ENCODE measurements around the gene SPAM1.
"Not testable (repeated sequence)": the region's sequence is repeated elsewhere in the genome, so short reads cannot be mapped to it uniquely, and the experiment has no call there.

Gene SPAM1

GRCh38 chr7:123961771-123962170 is 36.7 kb downstream of the SPAM1 start:
- no peak for DNase-seq

- no peak for DNase-seq
Observed at GRCh38 chr7:123966936-123967335, 41.9 kb downstream of the SPAM1 start.

- no peak for DNase-seq
Observed at GRCh38 chr7:123972045-123972444, 47.0 kb downstream of the SPAM1 start.

GRCh38 chr7:123972831-123973230 is 47.8 kb downstream of the SPAM1 start:
- no peak for DNase-seq

- DNase-seq: no peak
Observed at GRCh38 chr7:123974326-123974908, 49.4 kb downstream of the SPAM1 start.

- no peak for DNase-seq
Observed at GRCh38 chr7:123975084-123975483, 50.0 kb downstream of the SPAM1 start.

- no peak for DNase-seq
Observed at GRCh38 chr7:123977081-123977480, 52.0 kb downstream of the SPAM1 start.

GRCh38 chr7:123979876-123980275 is 54.8 kb downstream of the SPAM1 start:
- no peak for DNase-seq

- no peak for DNase-seq
Observed at GRCh38 chr7:123987445-123987844, 62.4 kb downstream of the SPAM1 start.

- no peak for DNase-seq
Observed at GRCh38 chr7:123992913-123993518, 68.0 kb downstream of the SPAM1 start.

- no peak for DNase-seq
Observed at GRCh38 chr7:123993996-123994395, 69.0 kb downstream of the SPAM1 start.

- DNase-seq: no peak
Observed at GRCh38 chr7:123994449-123994848, 69.4 kb downstream of the SPAM1 start.

GRCh38 chr7:123995617-123996326 is 70.7 kb downstream of the SPAM1 start:
- DNase-seq: no peak

GRCh38 chr7:123996327-123996625 is 71.2 kb downstream of the SPAM1 start:
- DNase-seq: no peak

GRCh38 chr7:123998921-123999320 is 73.9 kb downstream of the SPAM1 start:
- no peak for DNase-seq

GRCh38 chr7:123999703-124000102 is 74.7 kb downstream of the SPAM1 start:
- no peak for DNase-seq

- not testable (repeated sequence) for DNase-seq
Observed at GRCh38 chr7:124008296-124008695, 83.3 kb downstream of the SPAM1 start.

- DNase-seq: no peak
Observed at GRCh38 chr7:124009321-124009720, 84.3 kb downstream of the SPAM1 start.
